Adrenal gland (tissue), 5 donors: Measurements from ENCODE around the gene DNAAF3.

Experiments
- POLR2A ChIP-seq, 2 donors: fragments of 450-650 bp; IDR thresholded peaks; one replicate each; pipeline ENCODE4 v1.6.1; 2017; ENCODE audit warnings: antibody characterized with exemption in 2 of 2, mild to moderate bottlenecking in 2 of 2, moderate library complexity in 1 of 2
- TF ChIP-seq, protein P1 (sequence below), 6 experiments: fragments of 450-650 bp in 4 of 6; fragments of 200-600 bp in 2 of 6; sonication (generic) in 1 of 6; IDR thresholded peaks; 1 replicate in 5 of 6; 2 replicates in 1 of 6; pipeline versions ENCODE4 v1.5.1 to v1.8.0; 2016 to 2021; ENCODE audit warnings: antibody characterized with exemption in 6 of 6, mild to moderate bottlenecking in 2 of 6, moderate library complexity in 1 of 6
- donor health status: DM: no; HTN: no; CAD: no.

DNA sequence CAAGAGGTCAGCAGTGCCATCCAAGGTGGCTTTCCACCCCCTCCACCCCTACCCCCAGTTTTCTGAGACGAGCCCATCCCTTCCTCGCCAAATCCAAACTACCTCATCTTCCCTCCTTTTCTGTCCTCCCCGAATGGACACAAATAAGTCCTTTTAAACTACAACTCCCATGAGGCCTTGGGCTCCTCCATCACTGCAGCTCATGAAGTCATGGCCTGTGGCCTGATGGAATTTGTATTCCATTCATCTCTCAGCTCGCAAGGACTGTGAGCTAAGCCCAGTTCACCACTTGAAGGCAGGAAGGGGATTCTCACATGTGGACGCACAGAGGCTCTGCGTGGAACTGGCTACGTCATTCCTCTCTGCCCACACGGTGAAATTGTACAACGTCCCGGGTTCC is 30.4 kb upstream of the DNAAF3 start:
- TF ChIP-seq, protein P1, sequence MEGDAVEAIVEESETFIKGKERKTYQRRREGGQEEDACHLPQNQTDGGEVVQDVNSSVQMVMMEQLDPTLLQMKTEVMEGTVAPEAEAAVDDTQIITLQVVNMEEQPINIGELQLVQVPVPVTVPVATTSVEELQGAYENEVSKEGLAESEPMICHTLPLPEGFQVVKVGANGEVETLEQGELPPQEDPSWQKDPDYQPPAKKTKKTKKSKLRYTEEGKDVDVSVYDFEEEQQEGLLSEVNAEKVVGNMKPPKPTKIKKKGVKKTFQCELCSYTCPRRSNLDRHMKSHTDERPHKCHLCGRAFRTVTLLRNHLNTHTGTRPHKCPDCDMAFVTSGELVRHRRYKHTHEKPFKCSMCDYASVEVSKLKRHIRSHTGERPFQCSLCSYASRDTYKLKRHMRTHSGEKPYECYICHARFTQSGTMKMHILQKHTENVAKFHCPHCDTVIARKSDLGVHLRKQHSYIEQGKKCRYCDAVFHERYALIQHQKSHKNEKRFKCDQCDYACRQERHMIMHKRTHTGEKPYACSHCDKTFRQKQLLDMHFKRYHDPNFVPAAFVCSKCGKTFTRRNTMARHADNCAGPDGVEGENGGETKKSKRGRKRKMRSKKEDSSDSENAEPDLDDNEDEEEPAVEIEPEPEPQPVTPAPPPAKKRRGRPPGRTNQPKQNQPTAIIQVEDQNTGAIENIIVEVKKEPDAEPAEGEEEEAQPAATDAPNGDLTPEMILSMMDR (IDR thresholded peaks at IDR 0.05), result no peak
- no peak for TF ChIP-seq POLR2A (IDR thresholded peaks at IDR 0.05)
